TTC549 (cell line): ENCODE data around the gene OTUB1.

Experiments
- FAIRE-seq: peaks from 2 replicates; lab custom pipeline; 2012; peaks lifted over from hg19 to GRCh38; lab: Jason Lieb, UNC

Gene OTUB1

DNA sequence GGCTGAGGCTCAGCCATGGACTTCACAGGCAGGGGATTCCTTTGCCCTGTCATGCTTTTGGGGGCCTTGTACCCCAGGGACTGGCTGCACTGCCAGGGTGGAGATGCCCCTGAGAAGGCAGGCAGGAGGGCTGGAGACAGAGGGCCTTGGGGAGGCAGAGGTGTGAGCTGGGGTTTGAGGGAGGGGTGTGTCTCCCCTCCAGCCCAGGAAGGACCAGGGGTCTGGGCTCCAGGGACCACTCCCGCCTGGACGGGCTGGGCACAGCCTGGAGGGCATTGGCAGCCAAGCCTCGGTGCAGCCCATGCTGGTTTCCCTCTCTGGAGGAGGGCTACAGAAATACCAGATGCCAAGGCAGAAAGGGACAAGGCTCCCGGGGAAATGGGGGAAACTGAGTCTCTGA lies 19.5 kb downstream of the OTUB1 start:
- no peak for FAIRE-seq

DNA sequence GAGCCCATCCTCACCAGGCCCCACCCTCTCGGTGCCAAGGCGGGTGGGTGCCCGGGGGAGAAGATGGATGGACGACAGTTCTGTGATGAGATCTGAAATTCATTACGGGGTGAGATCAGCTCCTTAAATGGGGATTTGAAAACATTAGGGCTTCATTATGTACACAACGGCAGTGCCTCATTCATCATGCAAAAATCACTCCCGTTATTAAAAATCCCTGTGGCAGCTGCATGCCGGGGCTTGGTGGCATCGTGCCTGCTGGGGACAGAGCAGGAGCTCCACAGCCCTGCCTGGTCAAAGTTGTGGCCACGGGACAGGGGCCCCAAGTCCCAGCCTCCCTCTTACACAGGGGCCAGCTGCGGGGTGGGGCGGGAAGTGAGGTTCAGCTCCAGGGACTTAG lies 20.2 kb downstream of the OTUB1 start:
- no peak for FAIRE-seq

DNA sequence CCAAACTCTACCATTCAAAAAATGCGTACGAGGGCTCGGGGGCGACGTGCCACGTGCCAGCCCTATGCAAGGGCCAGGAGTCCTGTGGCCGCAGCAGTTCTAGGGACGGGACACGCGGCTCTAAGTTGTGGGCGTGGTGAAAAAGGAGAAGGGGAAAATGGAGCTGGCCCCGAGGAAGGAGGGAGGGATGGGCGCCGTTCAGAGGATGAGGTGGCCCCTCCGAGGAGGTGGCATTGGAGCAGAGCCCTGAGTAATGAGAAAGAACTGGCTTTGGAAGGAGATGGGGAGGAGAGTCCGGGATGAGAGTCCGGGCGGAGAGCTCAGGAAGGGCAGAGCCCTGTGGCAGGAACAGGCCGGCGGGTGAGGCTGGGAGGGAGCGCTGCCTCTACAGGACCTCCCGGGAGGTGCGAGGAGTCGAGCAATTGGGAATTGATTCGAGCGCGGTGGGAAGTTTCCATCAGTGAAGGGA lies 21.0 kb downstream of the OTUB1 start:
- no peak for FAIRE-seq

DNA sequence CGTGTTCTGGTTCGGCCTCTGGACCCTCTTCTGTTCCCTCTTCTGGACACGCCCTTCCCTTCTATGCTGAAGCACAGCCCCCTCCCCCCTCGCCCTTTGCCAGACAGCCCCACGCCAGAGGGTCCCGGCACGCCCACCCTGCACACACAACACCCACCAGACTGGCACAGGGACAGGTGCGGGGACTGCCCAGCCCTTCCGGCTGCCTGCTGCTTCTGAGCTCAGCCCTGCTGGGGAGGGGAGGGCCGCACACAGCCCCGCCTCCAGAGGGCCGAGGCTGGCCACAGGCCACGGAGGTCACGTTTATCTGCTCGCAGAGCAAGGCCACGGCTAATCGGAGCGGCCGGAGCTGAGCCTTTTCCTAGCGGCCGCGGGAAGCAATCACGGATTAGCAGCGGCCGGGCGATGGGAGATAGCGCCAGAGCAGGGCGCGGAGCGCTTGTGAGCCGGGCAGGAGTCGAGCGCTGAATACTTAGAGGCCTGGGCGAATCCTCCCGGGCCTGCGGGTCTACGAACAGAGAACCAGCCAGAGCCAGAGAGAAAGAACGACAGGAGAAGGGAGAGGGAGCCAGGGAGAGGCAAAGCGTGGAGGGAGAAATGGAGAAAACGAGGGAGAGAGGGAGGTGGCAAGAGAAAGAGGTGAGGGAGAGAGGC lies 21.5 kb downstream of the OTUB1 start:
- FAIRE-seq = no peak

DNA sequence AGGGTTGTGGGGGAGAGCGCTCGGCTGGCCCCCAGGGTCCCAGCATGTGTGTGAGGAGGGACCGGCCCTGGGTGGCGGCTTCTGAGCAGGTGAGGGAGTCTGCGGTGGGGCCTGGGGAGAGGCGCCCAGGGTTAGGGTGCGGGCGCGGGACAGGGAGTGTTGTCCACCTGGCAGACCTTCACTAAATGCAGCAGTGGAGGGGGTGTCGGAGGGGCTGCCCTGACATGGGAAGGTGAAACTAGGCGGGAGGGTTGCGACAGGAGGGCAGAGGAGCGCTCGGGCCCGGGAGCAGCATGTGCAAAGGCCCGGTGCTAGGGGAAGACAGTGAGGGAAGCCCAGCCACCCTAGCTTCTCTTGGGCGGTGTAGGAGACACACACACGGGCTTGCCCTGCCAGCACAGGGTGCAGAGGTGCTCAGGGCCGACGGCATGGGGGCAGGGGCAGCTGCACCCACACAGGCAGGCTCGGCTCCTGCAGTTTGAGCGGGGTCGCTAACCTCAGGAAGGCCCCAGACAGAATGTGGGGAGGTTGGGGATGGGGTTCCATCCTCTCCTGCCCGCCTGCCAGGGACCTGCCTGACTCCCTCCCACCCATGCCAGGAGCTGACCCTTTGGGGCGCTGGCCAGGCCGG lies 22.2 kb downstream of the OTUB1 start:
- no peak for FAIRE-seq

DNA sequence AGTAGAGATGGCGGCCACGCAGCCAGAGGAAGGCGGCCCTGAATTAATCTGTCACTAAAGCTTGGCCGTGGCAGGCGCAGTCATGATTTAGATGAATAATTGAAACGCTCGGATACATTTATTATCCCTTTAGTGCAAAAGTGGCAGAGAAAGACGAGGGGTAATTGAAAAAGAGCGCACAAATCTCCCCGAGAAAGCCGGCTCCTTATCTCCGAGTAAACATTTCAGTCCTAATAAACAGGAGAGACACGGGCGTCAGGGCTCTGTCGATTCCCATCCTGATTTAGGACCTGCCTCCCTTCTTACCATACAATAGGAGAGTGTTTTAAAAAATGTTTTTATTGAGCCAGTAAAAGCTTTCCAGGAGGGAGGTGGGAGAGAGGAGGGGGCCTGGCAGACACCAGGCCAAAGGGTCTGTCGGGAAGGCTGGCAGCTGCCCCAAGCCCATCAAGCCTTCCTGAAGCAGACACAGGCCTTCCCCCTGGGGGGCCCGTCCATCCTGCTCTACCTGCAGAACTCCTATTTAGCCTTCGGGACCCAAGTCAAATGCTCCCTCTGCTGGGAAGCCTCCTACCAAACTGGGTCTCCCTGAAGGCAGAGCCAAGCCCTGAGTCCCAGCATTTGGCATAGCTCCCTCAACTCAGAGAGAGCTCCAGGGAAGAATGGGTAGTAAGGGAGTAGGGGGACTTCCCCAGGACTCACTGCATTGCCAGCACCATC lies 22.8 kb downstream of the OTUB1 start:
- no peak for FAIRE-seq

DNA sequence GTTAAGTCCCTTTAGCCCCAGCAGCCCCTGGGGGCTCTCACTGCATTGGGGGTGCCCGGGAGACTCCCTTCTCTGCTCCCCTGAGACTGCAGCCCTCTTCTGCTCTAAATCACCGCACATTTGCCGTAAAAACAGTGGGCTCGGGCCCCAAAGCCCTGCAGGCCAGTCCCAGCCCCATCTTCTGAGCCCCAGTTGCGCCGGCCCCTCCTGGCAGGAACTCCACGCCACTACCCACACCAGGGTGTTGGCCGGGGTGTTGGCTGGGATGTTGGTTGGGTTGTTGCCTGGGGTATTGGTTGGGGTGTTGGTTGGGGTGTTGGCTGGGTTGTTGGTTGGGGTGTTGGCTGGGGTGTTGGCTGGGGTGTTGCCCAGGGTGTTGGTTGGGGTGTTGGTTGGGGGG lies 23.5 kb downstream of the OTUB1 start:
- FAIRE-seq = no peak

DNA sequence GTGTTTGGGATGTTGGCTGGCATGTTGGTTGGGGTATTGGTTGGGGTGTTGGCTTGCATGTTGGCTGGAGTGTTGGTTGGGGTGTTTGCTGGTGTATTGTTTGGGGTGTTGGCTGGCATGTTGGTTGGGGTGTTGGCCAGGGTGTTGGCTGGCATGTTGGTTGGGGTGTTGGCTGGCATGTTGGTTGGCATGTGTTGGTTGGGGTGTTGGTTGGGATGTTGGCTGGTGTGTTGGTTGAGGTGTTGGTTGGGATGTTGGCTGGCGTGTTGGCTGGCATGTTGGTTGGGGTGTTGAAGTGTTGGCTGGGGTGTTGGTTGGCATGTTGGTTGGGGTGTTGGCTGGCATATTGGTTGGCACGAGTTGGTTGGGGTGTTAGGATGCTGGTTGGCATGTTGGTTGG lies 24.5 kb downstream of the OTUB1 start:
- no peak for FAIRE-seq

DNA sequence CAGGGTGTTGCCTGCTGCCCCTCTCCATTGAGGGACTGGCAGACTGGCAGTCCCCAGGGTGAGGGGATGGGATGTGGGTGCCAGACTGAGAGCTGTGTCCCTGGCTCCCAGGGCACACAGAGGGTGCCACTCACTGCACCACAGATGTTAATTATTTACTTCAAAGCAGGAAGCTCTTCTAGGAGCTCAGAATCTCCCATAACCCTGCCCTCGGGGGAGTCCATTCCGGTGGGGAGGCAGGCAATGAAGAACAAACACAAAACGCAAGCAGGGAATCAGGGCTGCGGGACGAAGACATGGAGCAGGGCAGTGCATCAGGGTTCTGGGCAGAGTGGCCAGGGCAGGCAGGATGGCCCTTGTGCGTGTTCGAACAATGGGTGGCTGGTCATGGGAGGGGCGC lies 25.1 kb downstream of the OTUB1 start:
- no peak for FAIRE-seq

DNA sequence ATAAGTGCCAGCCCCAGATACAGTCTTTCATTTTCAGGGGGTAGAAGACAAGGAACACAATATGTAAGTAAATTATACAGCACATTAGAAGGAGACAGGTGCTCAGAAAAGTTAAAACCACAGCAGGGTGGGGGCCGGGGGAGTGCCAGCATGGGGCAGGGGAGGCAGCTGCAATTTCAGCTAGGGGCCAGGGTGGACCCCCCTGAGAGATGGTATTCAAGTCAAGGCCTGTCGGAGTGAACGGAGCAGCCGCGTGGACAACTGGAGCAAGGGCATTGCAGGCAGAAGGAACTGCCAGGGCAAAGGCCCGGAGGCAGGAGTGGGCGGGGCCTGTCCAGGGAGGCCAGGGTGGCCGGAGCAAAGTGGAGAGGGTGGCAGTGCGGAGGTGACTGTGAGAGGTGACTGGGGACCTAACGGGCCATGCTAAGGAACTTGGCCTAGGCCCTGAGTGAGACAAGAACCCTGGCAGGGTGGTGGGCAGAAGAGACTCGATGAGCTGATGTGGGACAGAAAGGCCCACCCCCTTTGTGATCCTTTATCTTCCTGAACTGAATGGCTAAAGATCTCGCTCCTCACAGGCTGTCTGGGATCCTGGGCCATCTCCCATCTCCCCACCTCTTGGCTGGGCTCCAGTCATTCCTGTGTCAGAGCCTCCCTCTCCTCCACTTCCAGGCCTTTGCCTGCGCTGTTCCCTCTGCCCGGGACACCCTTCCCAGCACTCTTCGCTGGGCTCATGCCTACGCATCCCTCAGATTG lies 27.1 kb downstream of the OTUB1 start:
- no peak for FAIRE-seq

DNA sequence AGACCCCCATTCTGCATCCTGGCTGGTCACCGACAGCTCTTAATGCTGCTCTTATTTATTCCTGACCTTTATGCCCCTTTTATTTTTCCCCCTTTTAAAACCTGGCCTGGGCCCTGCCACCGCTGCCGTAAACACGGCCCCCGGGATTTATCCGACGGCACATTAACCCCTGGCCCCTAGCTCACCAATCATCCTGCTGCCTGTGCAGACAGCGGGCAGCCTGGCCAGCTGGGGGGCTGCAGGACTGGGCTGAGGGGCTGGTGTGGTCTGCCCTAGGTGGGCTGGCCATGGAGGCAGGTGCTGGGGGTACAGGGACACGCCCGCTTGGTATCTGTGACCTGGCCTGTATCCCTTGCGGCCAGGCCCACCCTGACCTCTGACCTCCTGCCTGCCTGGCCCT lies 28.1 kb downstream of the OTUB1 start:
- no peak for FAIRE-seq

DNA sequence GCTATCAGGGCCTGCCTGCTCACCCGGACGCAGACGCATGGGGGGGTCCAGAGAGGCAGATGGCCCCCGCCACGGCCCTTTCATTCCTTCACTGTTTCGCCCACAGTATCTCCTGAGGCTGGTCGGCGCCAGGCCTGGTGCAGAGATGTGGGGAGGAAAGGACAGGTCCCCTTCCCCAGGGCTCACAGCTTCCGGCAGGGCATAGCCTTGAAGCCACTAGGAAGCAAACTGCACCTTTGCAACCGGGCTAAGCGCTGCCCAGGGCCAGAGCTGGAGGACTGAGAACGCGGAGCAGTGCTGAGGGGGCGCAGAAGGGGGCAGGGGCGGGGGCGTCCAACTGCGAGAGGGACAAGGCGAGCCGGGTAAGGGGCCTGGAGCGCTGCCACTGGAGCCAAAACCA lies 29.3 kb downstream of the OTUB1 start:
- no peak for FAIRE-seq

DNA sequence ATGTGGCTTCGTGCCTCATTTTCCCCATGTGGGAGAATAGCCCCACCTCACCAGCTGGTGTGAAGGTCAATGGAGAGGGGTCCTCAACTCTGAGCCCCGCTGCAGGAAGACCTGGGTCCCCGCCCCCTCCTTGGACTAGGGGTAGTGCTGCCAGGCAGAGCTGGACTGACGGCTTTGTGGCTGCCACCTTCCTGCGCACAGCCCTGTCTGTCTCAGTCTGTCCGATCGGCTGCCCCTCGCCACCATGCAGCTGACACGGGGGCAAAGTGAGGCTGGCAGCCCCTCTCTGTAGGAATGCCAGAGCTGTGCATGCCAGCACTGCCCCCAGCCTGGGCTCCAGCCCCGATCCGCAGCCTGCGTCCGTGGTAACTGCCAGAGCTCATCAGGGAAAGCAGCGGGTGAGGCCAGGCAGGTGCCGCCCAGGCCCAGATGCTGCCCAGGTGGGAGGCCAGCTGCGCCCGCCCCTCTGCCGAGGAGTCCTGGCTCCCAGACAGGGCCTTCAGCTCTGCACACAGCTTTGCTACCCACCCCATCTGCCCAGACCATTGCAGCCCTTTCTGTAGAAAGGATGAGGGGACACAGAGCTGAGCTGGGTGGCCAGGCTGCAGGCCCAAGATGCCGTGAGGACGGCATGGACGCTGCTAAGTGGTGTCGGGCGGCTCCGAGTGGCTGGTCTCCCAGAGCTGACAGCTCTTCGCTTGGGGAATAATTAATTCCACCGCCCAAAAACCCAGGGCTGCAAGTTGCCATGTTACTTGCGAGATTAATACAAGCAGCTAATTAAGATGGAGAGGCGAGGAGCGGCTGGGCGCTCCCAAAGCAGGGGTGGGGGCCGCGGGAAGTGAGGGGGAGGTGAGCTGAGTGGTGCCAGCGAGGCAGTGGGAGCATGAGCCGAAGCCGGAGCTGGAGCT lies 30.0 kb downstream of the OTUB1 start:
- no peak for FAIRE-seq

DNA sequence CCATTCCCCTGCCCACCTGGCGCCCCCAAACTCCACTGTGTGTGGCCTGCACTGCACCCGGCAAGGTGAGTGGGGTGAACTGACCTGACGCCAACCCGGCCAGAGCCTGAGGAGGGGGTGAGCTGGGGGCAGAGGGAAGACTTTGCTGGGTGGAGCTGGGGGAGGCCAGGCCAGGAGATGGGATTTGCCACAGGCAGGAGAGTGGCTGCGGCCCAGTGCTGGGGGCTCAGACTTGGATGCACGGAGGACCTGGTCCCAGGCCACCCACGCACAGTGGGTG lies 31.6 kb downstream of the OTUB1 start:
- no peak for FAIRE-seq

DNA sequence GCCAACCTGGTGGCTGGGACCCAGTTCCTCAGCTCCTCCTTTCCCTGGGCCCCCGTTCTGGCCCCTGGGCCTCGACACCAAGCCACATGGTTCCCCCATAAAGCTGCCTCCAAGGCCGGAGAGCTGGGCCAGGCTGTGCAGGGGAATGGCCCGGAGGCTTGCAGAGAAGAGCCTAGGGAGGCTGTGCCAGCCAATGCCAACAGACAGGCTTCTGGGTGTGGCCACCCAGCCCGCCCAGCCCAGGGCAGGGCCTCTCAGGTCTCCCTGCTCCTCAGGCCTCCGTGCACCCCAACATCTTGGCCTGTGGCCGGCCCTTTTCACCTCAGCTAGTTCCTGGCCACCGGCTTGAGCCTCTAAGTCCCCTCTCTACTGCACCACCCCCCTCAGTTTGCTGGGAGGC lies 32.1 kb downstream of the OTUB1 start:
- FAIRE-seq = no peak

DNA sequence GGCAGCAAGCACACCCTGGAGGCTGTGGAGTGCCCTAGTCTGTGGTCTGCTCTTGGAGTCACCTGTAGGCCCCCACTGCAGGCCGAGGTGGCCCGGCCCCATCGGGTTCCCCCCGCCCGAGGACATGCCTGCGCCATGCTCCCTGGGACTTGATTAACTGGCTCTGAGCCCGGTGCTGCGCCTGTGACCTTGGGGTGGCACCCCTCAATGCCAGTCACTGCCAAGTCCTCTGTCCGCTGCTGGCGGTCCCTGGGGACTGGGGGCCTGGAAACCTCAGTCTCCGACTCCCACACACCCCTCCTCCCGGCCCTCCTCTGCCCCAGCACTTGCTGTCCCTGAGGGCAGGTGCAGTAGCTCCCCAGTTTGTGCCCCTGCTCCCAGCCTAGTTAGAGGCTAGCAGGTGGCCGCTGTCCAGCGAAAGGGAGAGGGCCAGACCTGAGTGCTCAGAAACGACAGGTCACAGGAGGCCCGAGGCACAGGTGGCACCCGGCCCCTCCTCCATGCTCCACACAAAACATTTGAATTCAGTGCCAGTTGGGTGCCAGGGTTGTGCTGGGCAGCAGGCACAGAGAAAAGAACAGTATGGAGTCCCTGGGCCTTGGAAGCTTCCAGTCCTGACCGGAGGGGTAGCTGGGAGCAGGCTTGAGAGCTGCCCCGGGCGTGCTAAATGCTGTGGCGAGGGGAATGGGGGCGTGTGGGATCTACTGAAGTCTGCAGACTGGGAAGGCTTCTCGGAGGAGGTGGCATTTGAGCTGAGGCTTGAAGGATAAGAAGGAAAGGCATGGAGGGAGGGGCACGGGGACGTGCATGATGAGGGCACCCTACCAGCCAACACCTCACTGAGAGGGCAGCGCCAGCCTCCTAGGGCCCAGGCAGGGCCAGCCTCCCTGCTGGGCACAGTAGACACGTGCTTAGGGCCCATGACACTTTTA lies 33.1 kb downstream of the OTUB1 start:
- FAIRE-seq = no peak

DNA sequence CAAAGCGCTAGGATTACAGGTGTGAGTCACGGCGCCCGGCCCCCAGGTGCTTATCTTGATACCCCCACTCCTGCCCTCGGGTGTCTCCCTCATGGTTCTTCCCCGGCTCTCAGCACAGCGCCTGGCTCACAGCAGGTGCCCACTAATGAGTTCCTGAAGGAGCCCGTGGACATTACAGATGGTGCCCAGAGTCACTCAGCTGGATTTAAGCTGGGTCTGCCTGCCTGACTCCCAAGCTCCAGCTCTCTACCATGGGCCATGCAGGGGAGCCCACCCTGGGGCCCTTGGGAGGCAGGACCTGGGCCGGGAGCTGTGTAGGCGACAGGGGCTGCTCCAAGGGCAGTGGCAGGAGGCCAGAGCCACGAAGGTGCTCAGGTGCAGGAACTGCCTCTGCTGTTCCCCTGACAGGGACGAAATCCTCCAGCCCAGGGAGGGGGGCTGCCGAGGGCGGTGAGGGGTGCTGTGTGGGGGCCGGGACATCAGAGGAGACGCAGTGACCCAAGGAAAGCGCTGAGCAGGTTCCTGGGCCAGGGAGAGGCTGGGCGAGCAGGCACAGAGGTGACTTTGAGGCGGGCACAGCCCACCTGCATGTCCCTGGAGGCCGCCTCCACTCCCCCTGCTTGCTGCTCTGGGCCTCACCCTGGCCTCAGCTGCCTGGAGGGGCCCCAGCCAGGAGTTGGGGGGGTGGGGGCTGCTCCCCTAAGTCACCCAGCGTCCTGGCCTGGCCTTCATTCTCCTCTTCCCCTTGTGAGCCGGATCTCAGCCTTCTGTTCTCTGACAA lies 34.9 kb downstream of the OTUB1 start:
- no peak for FAIRE-seq

DNA sequence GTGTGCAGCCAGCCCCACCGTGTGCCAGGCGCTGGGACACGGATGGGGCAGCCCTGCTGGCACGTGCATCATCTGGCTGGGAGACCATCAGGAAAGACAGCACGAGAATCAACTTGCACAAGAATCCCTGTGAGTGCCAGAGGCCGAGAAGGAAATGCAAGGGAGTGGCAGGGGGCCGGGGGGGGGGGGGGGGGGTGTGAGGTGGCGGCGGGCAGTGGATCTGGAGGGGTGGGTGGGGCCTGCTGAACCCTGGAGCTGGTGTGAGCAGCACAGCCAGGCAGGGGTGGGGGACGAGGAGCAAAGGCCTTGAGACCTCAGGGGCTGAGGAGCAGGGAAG lies 35.5 kb downstream of the OTUB1 start:
- FAIRE-seq = no peak

DNA sequence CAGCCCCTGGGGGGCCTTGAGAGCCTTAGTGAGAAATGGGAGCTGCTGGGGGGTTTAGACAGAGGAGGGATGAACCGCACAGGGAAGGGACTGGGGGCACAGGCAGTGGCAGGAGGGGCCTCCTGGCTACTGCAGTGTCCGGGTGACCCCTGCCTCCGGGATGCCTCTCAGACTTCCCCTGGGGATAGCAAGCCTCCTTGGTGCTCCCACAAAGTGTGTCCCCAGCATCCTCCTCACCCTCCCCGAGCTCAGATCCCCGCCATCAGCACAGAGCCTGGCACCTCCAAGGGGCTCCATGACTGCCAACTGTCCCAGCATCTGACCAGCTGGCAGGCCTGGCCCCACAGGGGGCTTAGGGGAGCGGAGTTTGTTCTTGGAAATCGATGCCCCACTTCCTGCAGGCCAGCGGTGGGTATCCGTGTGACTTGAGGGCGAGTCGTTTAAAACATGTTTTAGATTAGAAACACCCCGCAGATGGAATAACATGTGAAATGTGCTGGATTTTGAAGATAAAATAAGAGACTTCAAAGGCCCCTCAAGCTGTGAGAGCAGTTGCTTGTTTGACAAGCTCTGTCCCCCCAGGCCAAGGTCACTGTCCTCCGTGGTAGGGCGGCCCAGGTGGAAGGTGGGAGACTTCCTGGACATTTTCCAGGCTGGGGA lies 36.0 kb downstream of the OTUB1 start:
- FAIRE-seq = no peak
